A549 (cell line): ENCODE data around the gene CLMN. TPM values are rescaled to one million over a fixed set of nuclear protein-coding genes. Genes with fewer than 3 reads are reported as not detected.
A peak's percentile ranks its signal among the peaks of the same experiment; 100 is the strongest.

Experiments
- ATAC-seq, 2 experiments: fragments of 200-7000 bp in 1 of 2; fragments of >200 bp in 1 of 2; cut with Nextera tagmentation in 1 of 2; cut with Tn5 transposase in 1 of 2; 3 replicates each; pipeline versions ENCODE4 v1.8.0 to v1.9.1; 2018 to 2020; ENCODE audit warnings: mild to moderate bottlenecking in 1 of 2, moderate library complexity in 1 of 2
- CTCF ChIA-PET: fragments of 300-600 bp; sonication (Branson Sonifier 250); formaldehyde crosslinking; extraction: SDS; loops from one replicate; lab custom pipeline; 2021; ENCODE audit warnings: antibody characterized with exemption, inconsistent platforms; lab: Yijun Ruan, JAX
- POLR2A ChIA-PET: fragments of 350-600 bp; formaldehyde crosslinking; extraction: SDS; loops from one replicate; lab custom pipeline; 2021; ENCODE audit warnings: antibody characterized with exemption, inconsistent platforms; lab: Yijun Ruan, JAX
- DNase-seq, 2 experiments: peaks; one replicate each; pipeline versions ENCODE4 v3.0.0 to v3.0.0-alpha.2; 2011 to 2016; ENCODE audit warnings: low read depth in 1 of 2, low spot score in 1 of 2
- FAIRE-seq: peaks from 2 replicates; lab custom pipeline; 2011; peaks lifted over from hg19 to GRCh38; lab: Jason Lieb, UNC
- H3K27ac ChIP-seq, 2 experiments: fragments of >200 bp; sonication (Bioruptor Twin); formaldehyde crosslinking; 3 replicates each; pipeline ENCODE4 v1.5.1; 2016 to 2017
- H3K4me1 ChIP-seq: fragments of >200 bp; sonication (Bioruptor Twin); formaldehyde crosslinking; 3 replicates; pipeline ENCODE4 v1.6.1; 2016
- H3K4me2 ChIP-seq: fragments of >200 bp; sonication (Bioruptor Twin); formaldehyde crosslinking; 3 replicates; pipeline ENCODE4 v1.6.1; 2016
- H3K4me3 ChIP-seq: fragments of >200 bp; sonication (Bioruptor Twin); formaldehyde crosslinking; 3 replicates; pipeline ENCODE4 v1.5.1; 2016
- H3K9me3 ChIP-seq: fragments of >200 bp; sonication (Bioruptor Twin); formaldehyde crosslinking; 3 replicates; pipeline ENCODE4 v1.6.1; 2016
- BCL3 ChIP-seq: fragments of >200 bp; sonication (Bioruptor Twin); formaldehyde crosslinking; IDR thresholded peaks from 3 replicates; pipeline ENCODE4 v1.6.1; 2016
- BHLHE40 ChIP-seq: IDR thresholded peaks from 2 replicates; pipeline ENCODE4 v1.6.1; 2012; ENCODE audit warnings: low read depth, low read length, inconsistent platforms
- CBX2 ChIP-seq: fragments of 200-600 bp; sonication (generic); IDR thresholded peaks from 2 replicates; pipeline ENCODE4 v1.6.1; 2016; ENCODE audit warnings: low read depth, mild to moderate bottlenecking, borderline replicate concordance
- CEBPB ChIP-seq, 2 experiments: fragments of >200 bp in 1 of 2; sonication (Bioruptor Twin) in 1 of 2; formaldehyde crosslinking in 1 of 2; IDR thresholded peaks; 2 replicates each; pipeline ENCODE4 v1.6.1; 2012 to 2016
- CHD4 ChIP-seq: fragments of 200-600 bp; sonication (generic); IDR thresholded peaks from 2 replicates; pipeline ENCODE4 v1.6.1; 2016; ENCODE audit warnings: antibody characterized with exemption, mild to moderate bottlenecking, borderline replicate concordance
- EHF ChIP-seq: fragments of 250-450 bp; sonication (Bioruptor Pico); IDR thresholded peaks from 2 replicates; pipeline ENCODE4 v1.5.0; 2020; ENCODE audit warnings: mild to moderate bottlenecking
- ELK1 ChIP-seq: fragments of 150-350 bp; IDR thresholded peaks from 2 replicates; pipeline ENCODE4 v1.6.1; 2014; ENCODE audit warnings: low read depth, mild to moderate bottlenecking, low read length
- EP300 ChIP-seq, 2 experiments: fragments of >200 bp; sonication (Bioruptor Twin); formaldehyde crosslinking; IDR thresholded peaks; 2 replicates in 1 of 2; 3 replicates in 1 of 2; pipeline ENCODE4 v1.6.1; 2016 to 2017
- GATA3 ChIP-seq: IDR thresholded peaks from 2 replicates; pipeline ENCODE4 v1.6.1; 2012; ENCODE audit warnings: borderline replicate concordance
- JUN ChIP-seq, 2 experiments: fragments of >200 bp; sonication (Bioruptor Twin); formaldehyde crosslinking; IDR thresholded peaks; 2 replicates in 1 of 2; 3 replicates in 1 of 2; pipeline ENCODE4 v1.6.1; 2016 to 2017
- JUNB ChIP-seq: fragments of >200 bp; sonication (Bioruptor Twin); formaldehyde crosslinking; IDR thresholded peaks from 2 replicates; pipeline ENCODE4 v1.6.1; 2016
- KDM5A ChIP-seq: fragments of 200-600 bp; sonication (generic); IDR thresholded peaks from 2 replicates; pipeline ENCODE4 v1.6.1; 2016; ENCODE audit warnings: antibody characterized with exemption, mild to moderate bottlenecking
- NR3C1 ChIP-seq: fragments of >200 bp; sonication (Bioruptor Twin); formaldehyde crosslinking; IDR thresholded peaks from 3 replicates; pipeline ENCODE4 v1.6.1; 2017
- POLR2A ChIP-seq: IDR thresholded peaks from 2 replicates; pipeline ENCODE4 v1.6.1; 2012; ENCODE audit warnings: mild to moderate bottlenecking, low read length
- POLR2AphosphoS2 ChIP-seq: conservative IDR thresholded peaks from 2 replicates; pipeline ENCODE4 v1.6.1; 2012; ENCODE audit warnings: low read length, improper control_type of control experiment, inconsistent platforms
- RAD21 ChIP-seq, 2 experiments: fragments of >200 bp in 1 of 2; sonication (Bioruptor Twin) in 1 of 2; formaldehyde crosslinking in 1 of 2; IDR thresholded peaks in 1 of 2; conservative IDR thresholded peaks in 1 of 2; 2 replicates in 1 of 2; 3 replicates in 1 of 2; pipeline ENCODE4 v1.6.1; 2012 to 2018; ENCODE audit warnings: inconsistent platforms in 1 of 2
- RARB ChIP-seq: fragments of 250-450 bp; sonication (Bioruptor Pico); IDR thresholded peaks from 2 replicates; pipeline ENCODE4 v1.8.0; 2021; ENCODE audit warnings: mild to moderate bottlenecking, moderate library complexity
- RNF2 ChIP-seq: fragments of 200-600 bp; sonication (generic); IDR thresholded peaks from 2 replicates; pipeline ENCODE4 v1.6.1; 2016; ENCODE audit warnings: low read depth, mild to moderate bottlenecking, antibody characterized with exemption, moderate library complexity, borderline replicate concordance
- TFCP2L1 ChIP-seq: fragments of 250-450 bp; sonication (Bioruptor Pico); IDR thresholded peaks from 2 replicates; pipeline ENCODE4 v1.5.0; 2021; ENCODE audit warnings: mild to moderate bottlenecking
- ZC3H11A ChIP-seq: fragments of 450-650 bp; IDR thresholded peaks from 2 replicates; pipeline ENCODE4 v1.6.1; 2014; ENCODE audit warnings: antibody characterized with exemption, mild to moderate bottlenecking
- WGBS: methylation state at CpG from one replicate; pipeline ENCODE4 v1.1.6; 2017; ENCODE audit errors: missing lambda C conversion rate; 5-methylcytosine and 5-hydroxymethylcytosine counted together
- polyA plus RNA-seq, 4 experiments: library from polyadenylated mRNA; depleted of rRNA in 3 of 4; stranded (reverse); fragments of >200 nt; fragmentation: RNase III in 1 of 4; extraction: RNeasy Plus Mini Kit Qiagen cat#74134 plus additional on column Dnase treatment in 1 of 4; gene quantifications; 2 replicates in 3 of 4; 3 replicates in 1 of 4; pipeline ENCODE4 v1.2.3, GENCODE V29; 2011 to 2017

Gene CLMN
- polyA plus RNA-seq, 2 of the 4 experiments (the other 2 are of a cell fraction) = 2.9 to 10.6 TPM

DNA sequence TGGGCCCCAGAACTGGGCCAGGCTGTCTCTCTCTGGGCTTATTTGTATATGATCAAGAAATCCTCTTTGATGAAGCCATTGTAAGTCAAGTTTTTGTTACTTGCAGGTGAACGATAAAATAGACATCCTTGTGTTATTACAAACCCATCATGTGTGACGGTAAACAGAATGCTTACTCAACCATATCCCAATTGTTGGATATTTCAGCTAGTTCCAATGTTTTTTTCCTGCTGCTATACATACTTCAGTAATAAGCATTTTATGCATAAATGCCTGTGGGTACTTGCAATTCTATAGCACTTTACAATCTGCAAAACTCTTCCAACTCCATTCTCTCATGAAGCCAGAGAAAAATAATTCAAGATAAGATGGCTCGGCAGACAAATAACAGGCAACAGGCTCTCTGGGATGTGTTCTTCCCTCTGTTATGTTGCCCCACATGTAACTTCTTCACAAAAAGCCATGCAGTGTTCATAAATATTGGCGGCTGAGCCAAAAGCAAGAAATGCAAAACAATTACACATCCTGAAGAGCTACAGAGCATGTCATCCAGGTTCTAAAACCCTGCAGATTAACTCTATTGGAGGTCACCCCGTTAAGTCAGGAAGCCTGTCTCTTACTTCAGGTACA is 69.5 kb downstream of the CLMN start:
- Histone ChIP-seq H3K4me1 (peaks cover 40% of the 10 kb centered on the region), H3K9me3 (no peaks in the 10 kb centered on the region)
- DNase-seq (no peak), FAIRE-seq (no peak)
- CTCF ChIA-PET = interaction anchor here (0.9 to 1.8 kb wide), 5 partner anchors 11 to 66 kb away, joined by 3 to 6 read pairs (median 4); no protein-coding TSS in a partner anchor
- 90% methylated on average over 5 of the region's 5 CpGs for WGBS
- no peak for TF ChIP-seq GATA3
- TF ChIP-seq, all 56 proteins: peak for 0
- H3K27ac ChIP-seq = peak overlapping the region; percentile 83 to 88
- no peak overlapping the region for H3K4me3 ChIP-seq
- peak overlapping the region; percentile 94 for H3K4me2 ChIP-seq
- ATAC-seq = no peak
- POLR2A ChIA-PET = interaction anchor here (0.7 to 1.4 kb wide), 2 partner anchors 15 to 61 kb away, joined by 3 to 11 read pairs; no protein-coding TSS in a partner anchor

DNA sequence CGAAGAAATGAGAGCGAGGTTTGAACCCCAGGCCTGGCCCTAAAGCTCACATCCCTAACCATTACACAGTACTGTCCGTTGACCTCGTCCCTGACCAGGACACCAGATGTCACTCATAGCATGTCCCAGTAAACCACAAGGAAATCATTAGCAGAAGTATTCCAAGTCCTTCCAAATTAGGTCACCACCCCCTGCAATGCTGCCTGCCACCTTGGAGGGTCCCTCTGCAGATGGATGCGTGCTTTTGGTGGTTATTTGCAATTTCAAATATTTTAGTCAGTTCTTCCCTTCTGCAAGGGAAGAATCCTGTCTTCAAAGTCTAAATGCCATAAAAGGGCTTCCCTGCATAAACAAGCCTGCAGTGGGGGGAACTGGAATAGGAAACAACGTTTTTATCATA is 71.3 kb downstream of the CLMN start:
- Histone ChIP-seq H3K4me1 (peaks cover 34% of the 10 kb centered on the region), H3K4me2 (peak overlapping the region; percentile 94), H3K27ac (peak overlapping the region; percentile 83 to 88), H3K9me3 (no peaks in the 10 kb centered on the region), H3K4me3 (peak overlapping the region; percentile 27; the same call in 2 of the 3 replicates)
- peak; percentile 33 to 40 for DNase-seq
- TF ChIP-seq RAD21 (conservative IDR thresholded peaks at IDR 0.05 in 1 of 2, IDR thresholded peaks at IDR 0.05 in 1 of 2) = peak; percentile 40 to 46; a peak in 4 of 5 replicates
- TF ChIP-seq ZC3H11A = no peak
- TF ChIP-seq BCL3 = no peak
- no peak for TF ChIP-seq JUNB
- no peak for TF ChIP-seq POLR2A
- TF ChIP-seq BHLHE40 = no peak
- no peak for TF ChIP-seq KDM5A
- TF ChIP-seq RNF2 = no peak
- ChIA-PET POLR2A (interaction anchor here (0.6 kb wide), 1 partner anchor 17 kb away, joined by 4 read pairs; no protein-coding TSS in a partner anchor), CTCF (interaction anchor here (0.9 to 1.8 kb wide), 7 partner anchors 13 to 185 kb away, joined by 4 to 6 read pairs (median 4); partner anchors contain the start of gene CLMN)
- ATAC-seq = peak in 1 of 2 experiments; percentile 17; a peak in 3 of 6 replicates
- FAIRE-seq = no peak
- 33% methylated on average over 6 of the region's 6 CpGs for WGBS

- FAIRE-seq (no peak), ATAC-seq (no peak), DNase-seq (no peak)
- no peak overlapping the region for H3K4me2 ChIP-seq
- no peaks in the 10 kb centered on the region for H3K9me3 ChIP-seq
- no peak overlapping the region for H3K4me3 ChIP-seq
- TF ChIP-seq CEBPB (IDR thresholded peaks at IDR 0.05) (no peak), JUN (IDR thresholded peaks at IDR 0.05) (no peak), ELK1 (no peak), POLR2AphosphoS2 (no peak), POLR2A (no peak), NR3C1 (no peak), BCL3 (no peak), CBX2 (no peak), EP300 (IDR thresholded peaks at IDR 0.05) (no peak), TFCP2L1 (CRISPR knock-in tag) (no peak), EHF (CRISPR knock-in tag) (no peak), CHD4 (no peak), RARB (no peak)
- CTCF ChIA-PET = no interaction called here
- peaks cover 34% of the 10 kb centered on the region for H3K4me1 ChIP-seq
- POLR2A ChIA-PET = no interaction called here
- H3K27ac ChIP-seq = peak overlapping the region in 1 of 2 experiments; percentile 83; a peak in 4 of 6 replicates
Measured at GRCh38 chr14:95246870-95247269, 72.8 kb downstream of the CLMN start.
